Mucosa of rectum (tissue), 2 donors: ENCODE results near the gene ETV6.

ENCODE experiments used
- H3K27ac ChIP-seq, 2 donors: one replicate each; pipeline ENCODE4 v1.7.0; 2013; ENCODE audit warnings: inconsistent platforms in 2 of 2, low read depth in 2 of 2, low read length in 2 of 2
- H3K27me3 ChIP-seq, 2 donors: one replicate each; pipeline ENCODE4 v1.7.0; 2013; ENCODE audit warnings: low read length in 2 of 2; ENCODE audit not compliant: control insufficient read depth in 2 of 2, insufficient read depth in 2 of 2
- H3K36me3 ChIP-seq, 2 donors: one replicate each; pipeline ENCODE4 v1.7.0; 2013; ENCODE audit warnings: low read length in 2 of 2; ENCODE audit not compliant: control insufficient read depth in 2 of 2, insufficient read depth in 2 of 2
- H3K4me1 ChIP-seq, 2 donors: one replicate each; pipeline ENCODE4 v1.7.0; 2013; ENCODE audit warnings: low read length in 2 of 2, mild to moderate bottlenecking in 1 of 2; ENCODE audit not compliant: control insufficient read depth in 2 of 2, insufficient read depth in 2 of 2
- H3K4me3 ChIP-seq, 2 donors: one replicate each; pipeline ENCODE4 v1.7.0; 2013; ENCODE audit warnings: low read length in 2 of 2
- H3K9ac ChIP-seq, 2 donors: one replicate each; pipeline ENCODE4 v1.7.0; 2013; ENCODE audit warnings: low read length in 2 of 2, low read depth in 1 of 2, mild to moderate bottlenecking in 1 of 2
- H3K9me3 ChIP-seq, 2 donors: one replicate each; pipeline ENCODE4 v1.7.0; 2013; ENCODE audit warnings: low read length in 2 of 2; ENCODE audit not compliant: control insufficient read depth in 2 of 2
- donor health status: healthy.
- donor health status: Normal muscosa, but diverticular disease.

The ETV6 gene

GRCh38 chr12:11823593-11823992 lies 174.1 kb downstream of the ETV6 start:
- H3K9me3 ChIP-seq = no peaks in the 10 kb centered on the region
- peaks cover 9 to 12% of the 10 kb centered on the region in 2 donors for H3K36me3 ChIP-seq
- no peak overlapping the region for H3K4me3 ChIP-seq
- no peak overlapping the region for H3K27ac ChIP-seq
- peaks cover 8 to 14% of the 10 kb centered on the region in 2 donors for H3K4me1 ChIP-seq
- H3K9ac ChIP-seq = no peak overlapping the region
- H3K27me3 ChIP-seq = no peaks in the 10 kb centered on the region

GRCh38 chr12:11824069-11824468 lies 174.6 kb downstream of the ETV6 start:
- Histone ChIP-seq H3K36me3 (peaks cover 9% of the 10 kb centered on the region in 2 donors), H3K27ac (no peak overlapping the region), H3K9ac (no peak overlapping the region), H3K9me3 (no peaks in the 10 kb centered on the region), H3K4me3 (no peak overlapping the region), H3K27me3 (no peaks in the 10 kb centered on the region), H3K4me1 (peaks cover 8 to 14% of the 10 kb centered on the region in 2 donors)

GRCh38 chr12:11824736-11825135 lies 175.3 kb downstream of the ETV6 start:
- H3K4me3 ChIP-seq = no peak overlapping the region
- H3K4me1 ChIP-seq = peaks cover 11 to 14% of the 10 kb centered on the region in 2 donors
- H3K9me3 ChIP-seq = no peaks in the 10 kb centered on the region
- H3K9ac ChIP-seq = no peak overlapping the region
- H3K27ac ChIP-seq = no peak overlapping the region
- peaks cover 6 to 9% of the 10 kb centered on the region in 2 donors for H3K36me3 ChIP-seq
- H3K27me3 ChIP-seq = no peaks in the 10 kb centered on the region

GRCh38 chr12:11825278-11825677 lies 175.8 kb downstream of the ETV6 start:
- Histone ChIP-seq H3K9me3 (no peaks in the 10 kb centered on the region), H3K4me1 (peaks cover 14 to 16% of the 10 kb centered on the region in 2 donors), H3K9ac (no peak overlapping the region), H3K4me3 (no peak overlapping the region), H3K27me3 (no peaks in the 10 kb centered on the region), H3K36me3 (peaks cover 3 to 9% of the 10 kb centered on the region in 2 donors), H3K27ac (no peak overlapping the region)

- Histone ChIP-seq H3K36me3 (peaks cover 3 to 9% of the 10 kb centered on the region in 2 donors), H3K27me3 (no peaks in the 10 kb centered on the region), H3K9me3 (no peaks in the 10 kb centered on the region), H3K4me3 (no peak overlapping the region), H3K27ac (no peak overlapping the region), H3K4me1 (peaks cover 14 to 20% of the 10 kb centered on the region in 2 donors), H3K9ac (no peak overlapping the region)
These were observed 177.1 kb downstream of the ETV6 start for GRCh38 chr12:11826574-11826973.

- H3K27me3 ChIP-seq = no peaks in the 10 kb centered on the region
- peaks cover 11 to 15% of the 10 kb centered on the region in 2 donors for H3K4me1 ChIP-seq
- no peak overlapping the region for H3K4me3 ChIP-seq
- no peak overlapping the region for H3K9ac ChIP-seq
- H3K36me3 ChIP-seq = peaks cover 3 to 9% of the 10 kb centered on the region in 2 donors
- H3K9me3 ChIP-seq = no peaks in the 10 kb centered on the region
- H3K27ac ChIP-seq = peak overlapping the region in 1 of 2 donors; percentile 18
These were observed 177.9 kb downstream of the ETV6 start for GRCh38 chr12:11827091-11828061.

- H3K36me3 ChIP-seq = peaks cover 6 to 9% of the 10 kb centered on the region in 2 donors
- H3K9me3 ChIP-seq = no peaks in the 10 kb centered on the region
- no peak overlapping the region for H3K4me3 ChIP-seq
- peaks cover 10 to 23% of the 10 kb centered on the region in 2 donors for H3K4me1 ChIP-seq
- peak overlapping the region in 1 of 2 donors; percentile 49 for H3K27ac ChIP-seq
- H3K9ac ChIP-seq = no peak overlapping the region
- H3K27me3 ChIP-seq = no peaks in the 10 kb centered on the region
These were observed 180.3 kb downstream of the ETV6 start for GRCh38 chr12:11829764-11830194.

- Histone ChIP-seq H3K9ac (peak overlapping the region in 1 of 2 donors; percentile 16), H3K27ac (peak overlapping the region in 1 of 2 donors; percentile 49), H3K27me3 (no peaks in the 10 kb centered on the region), H3K9me3 (no peaks in the 10 kb centered on the region), H3K4me3 (no peak overlapping the region), H3K4me1 (peaks cover 10 to 23% of the 10 kb centered on the region in 2 donors), H3K36me3 (peaks cover 6 to 9% of the 10 kb centered on the region in 2 donors)
These were observed 180.9 kb downstream of the ETV6 start for GRCh38 chr12:11830307-11830801.

- no peak overlapping the region for H3K27ac ChIP-seq
- H3K36me3 ChIP-seq = peaks cover 3 to 6% of the 10 kb centered on the region in 2 donors
- no peak overlapping the region for H3K4me3 ChIP-seq
- H3K9me3 ChIP-seq = no peaks in the 10 kb centered on the region
- no peak overlapping the region for H3K9ac ChIP-seq
- peaks cover 14 to 25% of the 10 kb centered on the region in 2 donors for H3K4me1 ChIP-seq
- H3K27me3 ChIP-seq = no peaks in the 10 kb centered on the region
These were observed 182.6 kb downstream of the ETV6 start for GRCh38 chr12:11832093-11832492.
